A549 (cell line): Measurements from ENCODE around the gene DNPEP.

Experiments
- POLR2A ChIP-seq: IDR thresholded peaks from 2 replicates; pipeline ENCODE4 v1.6.1; 2012; ENCODE audit warnings: mild to moderate bottlenecking, low read length
- TF ChIP-seq, protein P1 (sequence below): fragments of 200-600 bp; sonication (generic); IDR thresholded peaks from 2 replicates; pipeline ENCODE4 v1.6.1; 2016; ENCODE audit warnings: antibody characterized with exemption, mild to moderate bottlenecking, moderate library complexity
- TF ChIP-seq, protein P2 (sequence below): fragments of >200 bp; sonication (Bioruptor Twin); formaldehyde crosslinking; IDR thresholded peaks from 3 replicates; pipeline ENCODE4 v1.5.1; 2016

- TF ChIP-seq, protein P1, sequence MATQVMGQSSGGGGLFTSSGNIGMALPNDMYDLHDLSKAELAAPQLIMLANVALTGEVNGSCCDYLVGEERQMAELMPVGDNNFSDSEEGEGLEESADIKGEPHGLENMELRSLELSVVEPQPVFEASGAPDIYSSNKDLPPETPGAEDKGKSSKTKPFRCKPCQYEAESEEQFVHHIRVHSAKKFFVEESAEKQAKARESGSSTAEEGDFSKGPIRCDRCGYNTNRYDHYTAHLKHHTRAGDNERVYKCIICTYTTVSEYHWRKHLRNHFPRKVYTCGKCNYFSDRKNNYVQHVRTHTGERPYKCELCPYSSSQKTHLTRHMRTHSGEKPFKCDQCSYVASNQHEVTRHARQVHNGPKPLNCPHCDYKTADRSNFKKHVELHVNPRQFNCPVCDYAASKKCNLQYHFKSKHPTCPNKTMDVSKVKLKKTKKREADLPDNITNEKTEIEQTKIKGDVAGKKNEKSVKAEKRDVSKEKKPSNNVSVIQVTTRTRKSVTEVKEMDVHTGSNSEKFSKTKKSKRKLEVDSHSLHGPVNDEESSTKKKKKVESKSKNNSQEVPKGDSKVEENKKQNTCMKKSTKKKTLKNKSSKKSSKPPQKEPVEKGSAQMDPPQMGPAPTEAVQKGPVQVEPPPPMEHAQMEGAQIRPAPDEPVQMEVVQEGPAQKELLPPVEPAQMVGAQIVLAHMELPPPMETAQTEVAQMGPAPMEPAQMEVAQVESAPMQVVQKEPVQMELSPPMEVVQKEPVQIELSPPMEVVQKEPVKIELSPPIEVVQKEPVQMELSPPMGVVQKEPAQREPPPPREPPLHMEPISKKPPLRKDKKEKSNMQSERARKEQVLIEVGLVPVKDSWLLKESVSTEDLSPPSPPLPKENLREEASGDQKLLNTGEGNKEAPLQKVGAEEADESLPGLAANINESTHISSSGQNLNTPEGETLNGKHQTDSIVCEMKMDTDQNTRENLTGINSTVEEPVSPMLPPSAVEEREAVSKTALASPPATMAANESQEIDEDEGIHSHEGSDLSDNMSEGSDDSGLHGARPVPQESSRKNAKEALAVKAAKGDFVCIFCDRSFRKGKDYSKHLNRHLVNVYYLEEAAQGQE = no peak
- TF ChIP-seq, protein P2, sequence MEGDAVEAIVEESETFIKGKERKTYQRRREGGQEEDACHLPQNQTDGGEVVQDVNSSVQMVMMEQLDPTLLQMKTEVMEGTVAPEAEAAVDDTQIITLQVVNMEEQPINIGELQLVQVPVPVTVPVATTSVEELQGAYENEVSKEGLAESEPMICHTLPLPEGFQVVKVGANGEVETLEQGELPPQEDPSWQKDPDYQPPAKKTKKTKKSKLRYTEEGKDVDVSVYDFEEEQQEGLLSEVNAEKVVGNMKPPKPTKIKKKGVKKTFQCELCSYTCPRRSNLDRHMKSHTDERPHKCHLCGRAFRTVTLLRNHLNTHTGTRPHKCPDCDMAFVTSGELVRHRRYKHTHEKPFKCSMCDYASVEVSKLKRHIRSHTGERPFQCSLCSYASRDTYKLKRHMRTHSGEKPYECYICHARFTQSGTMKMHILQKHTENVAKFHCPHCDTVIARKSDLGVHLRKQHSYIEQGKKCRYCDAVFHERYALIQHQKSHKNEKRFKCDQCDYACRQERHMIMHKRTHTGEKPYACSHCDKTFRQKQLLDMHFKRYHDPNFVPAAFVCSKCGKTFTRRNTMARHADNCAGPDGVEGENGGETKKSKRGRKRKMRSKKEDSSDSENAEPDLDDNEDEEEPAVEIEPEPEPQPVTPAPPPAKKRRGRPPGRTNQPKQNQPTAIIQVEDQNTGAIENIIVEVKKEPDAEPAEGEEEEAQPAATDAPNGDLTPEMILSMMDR = no peak
- TF ChIP-seq POLR2A = no peak
These were observed 40.8 kb upstream of the DNPEP start for GRCh38 chr2:219428469-219428868.
